HL-60 (cell line): Measurements from ENCODE around the gene MYO1E.

Experiments
- CTCF ChIP-seq: IDR thresholded peaks from one replicate; pipeline ENCODE4 v1.5.1; 2011; ENCODE audit warnings: low read length, control low read depth, inconsistent platforms; ENCODE audit not compliant: insufficient read depth
- GABPA ChIP-seq: IDR thresholded peaks from 2 replicates; pipeline ENCODE4 v1.6.1; 2012; ENCODE audit warnings: low read depth
- POLR2AphosphoS5 ChIP-seq: IDR thresholded peaks from 2 replicates; pipeline ENCODE4 v1.6.1; 2012; ENCODE audit warnings: low read depth
- REST ChIP-seq: IDR thresholded peaks from 2 replicates; pipeline ENCODE4 v1.6.1; 2012; ENCODE audit warnings: low read depth; ENCODE audit not compliant: insufficient replicate concordance

GRCh38 chr15:59276225-59277178 is 96.2 kb downstream of the MYO1E start:
- TF ChIP-seq CTCF: no peak
- no peak for TF ChIP-seq POLR2AphosphoS5
- TF ChIP-seq REST: no peak
- no peak for TF ChIP-seq GABPA
